Measurements from ENCODE around the gene DDX43. TPM values are rescaled to one million over a fixed set of nuclear protein-coding genes. Genes with fewer than 3 reads are reported as not detected.
"Not testable (repeated sequence)": the region's sequence is repeated elsewhere in the genome, so short reads cannot be mapped to it uniquely, and the experiment has no call there.

The DDX43 gene
- total RNA-seq, 2 donors from 2014 or later = 0.16 TPM; not detected in 1

- no peaks in the 10 kb centered on the region for H3K4me1 ChIP-seq
- peak; percentile 44 for DNase-seq
- no peaks in the 10 kb centered on the region for H3K36me3 ChIP-seq
- TF ChIP-seq, protein P1, sequence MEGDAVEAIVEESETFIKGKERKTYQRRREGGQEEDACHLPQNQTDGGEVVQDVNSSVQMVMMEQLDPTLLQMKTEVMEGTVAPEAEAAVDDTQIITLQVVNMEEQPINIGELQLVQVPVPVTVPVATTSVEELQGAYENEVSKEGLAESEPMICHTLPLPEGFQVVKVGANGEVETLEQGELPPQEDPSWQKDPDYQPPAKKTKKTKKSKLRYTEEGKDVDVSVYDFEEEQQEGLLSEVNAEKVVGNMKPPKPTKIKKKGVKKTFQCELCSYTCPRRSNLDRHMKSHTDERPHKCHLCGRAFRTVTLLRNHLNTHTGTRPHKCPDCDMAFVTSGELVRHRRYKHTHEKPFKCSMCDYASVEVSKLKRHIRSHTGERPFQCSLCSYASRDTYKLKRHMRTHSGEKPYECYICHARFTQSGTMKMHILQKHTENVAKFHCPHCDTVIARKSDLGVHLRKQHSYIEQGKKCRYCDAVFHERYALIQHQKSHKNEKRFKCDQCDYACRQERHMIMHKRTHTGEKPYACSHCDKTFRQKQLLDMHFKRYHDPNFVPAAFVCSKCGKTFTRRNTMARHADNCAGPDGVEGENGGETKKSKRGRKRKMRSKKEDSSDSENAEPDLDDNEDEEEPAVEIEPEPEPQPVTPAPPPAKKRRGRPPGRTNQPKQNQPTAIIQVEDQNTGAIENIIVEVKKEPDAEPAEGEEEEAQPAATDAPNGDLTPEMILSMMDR (IDR thresholded peaks at IDR 0.05) = no peak
- H3K4me3 ChIP-seq = peak overlapping the region; percentile 82
- H3K9me3 ChIP-seq = no peaks in the 10 kb centered on the region
- intact Hi-C loops (cut with DNase I) = no loop called here
- H3K27ac ChIP-seq = peak overlapping the region; percentile 95
- peak overlapping the region; percentile 71 to 76 for H3K9ac ChIP-seq (ENCODE audit: low read depth in 2 of 2, low read length in 2 of 2)
- no peaks in the 10 kb centered on the region for H3K27me3 ChIP-seq
These were observed 56.8 kb downstream of the DDX43 start for GRCh38 chr6:73451223-73452106.

- Histone ChIP-seq H3K4me1 (no peaks in the 10 kb centered on the region), H3K36me3 (no peaks in the 10 kb centered on the region), H3K27ac (peak within 1 kb of the TSS; percentile 95), H3K9me3 (no peaks in the 10 kb centered on the region), H3K27me3 (no peaks in the 10 kb centered on the region), H3K4me3 (peak within 1 kb of the TSS; percentile 82), H3K9ac (ENCODE audit: low read depth in 2 of 2, low read length in 2 of 2) (peak within 1 kb of the TSS; percentile 71 to 76)
- peak; percentile 85 for DNase-seq
- intact Hi-C loops (cut with DNase I) = no loop called here
- TF ChIP-seq, protein P1 (IDR thresholded peaks at IDR 0.05) = no peak
These were observed 57.5 kb downstream of the DDX43 start, which contains the start of gene CGAS for GRCh38 chr6:73452107-73452461. Gene CGAS (minus strand): TSS chr6:73452297. CDS start chr6:73452181, 116 bp downstream.

DNA sequence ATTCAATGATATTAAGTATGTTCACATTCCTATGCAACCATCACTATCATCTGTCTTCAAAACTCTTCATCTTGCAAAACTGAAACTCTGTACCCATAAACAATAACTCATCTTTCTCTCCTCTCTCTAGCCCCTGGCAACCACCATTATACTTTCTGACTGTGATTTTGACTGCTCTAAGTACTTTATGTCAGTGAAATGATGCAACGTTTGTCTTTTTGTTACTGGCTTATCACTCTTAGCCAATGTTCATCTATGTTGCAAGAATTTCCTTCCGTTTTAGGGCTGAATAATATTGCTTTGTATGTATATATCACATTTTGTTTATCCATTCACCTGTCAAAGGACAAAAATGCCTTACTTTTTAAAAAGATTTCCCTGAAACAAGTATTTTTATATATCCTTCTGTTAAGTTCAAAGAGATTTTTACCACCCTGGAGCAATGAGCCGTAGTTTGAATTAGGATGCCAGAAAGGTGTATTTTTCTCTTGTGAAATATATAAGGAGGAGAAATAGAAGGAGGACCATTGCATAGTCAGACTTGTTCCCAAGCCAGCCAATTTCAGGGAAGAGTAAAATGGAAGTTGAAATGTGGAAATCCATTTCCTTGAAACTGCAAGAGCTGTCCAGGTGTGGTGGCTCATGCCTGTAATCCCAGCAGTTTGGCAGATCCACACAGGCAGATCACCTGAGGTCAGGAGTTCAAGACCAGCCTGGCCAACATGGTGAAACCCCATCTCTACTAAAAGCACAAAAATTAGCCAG lies 61.4 kb downstream of the DDX43 start:
- H3K27me3 ChIP-seq = no peaks in the 10 kb centered on the region
- TF ChIP-seq, protein P1 (IDR thresholded peaks at IDR 0.05) = no peak
- H3K9ac ChIP-seq (ENCODE audit: low read depth in 2 of 2, low read length in 2 of 2) = no peak overlapping the region
- H3K36me3 ChIP-seq = no peaks in the 10 kb centered on the region
- intact Hi-C loops (cut with DNase I) = no loop called here
- H3K27ac ChIP-seq = no peak overlapping the region
- H3K9me3 ChIP-seq = no peaks in the 10 kb centered on the region
- H3K4me1 ChIP-seq = no peaks in the 10 kb centered on the region
- DNase-seq = no peak
- H3K4me3 ChIP-seq = no peak overlapping the region

GRCh38 chr6:73459474-73459873 lies 64.8 kb downstream of the DDX43 start:
- H3K9me3 ChIP-seq; H3K4me1 ChIP-seq; DNase-seq; H3K9ac ChIP-seq (ENCODE audit: low read depth in 2 of 2, low read length in 2 of 2); H3K27me3 ChIP-seq; intact Hi-C loops (cut with DNase I); H3K27ac ChIP-seq; H3K4me3 ChIP-seq; H3K36me3 ChIP-seq: not testable (repeated sequence)

- H3K9me3 ChIP-seq = no peaks in the 10 kb centered on the region
- peaks cover 6% of the 10 kb centered on the region for H3K4me1 ChIP-seq
- no peak for DNase-seq
- H3K27ac ChIP-seq = no peak overlapping the region
- intact Hi-C loops (cut with DNase I) = loop anchor here (5.0 kb wide), 1 partner anchor 62 kb away; the partner anchor contains the start of gene EEF1A1
- no peak overlapping the region for H3K4me3 ChIP-seq
- H3K9ac ChIP-seq (ENCODE audit: low read depth in 2 of 2, low read length in 2 of 2) = no peak overlapping the region
- TF ChIP-seq, protein P1 (IDR thresholded peaks at IDR 0.05) = no peak
- H3K36me3 ChIP-seq = no peaks in the 10 kb centered on the region
- H3K27me3 ChIP-seq = no peaks in the 10 kb centered on the region
These were observed 65.4 kb downstream of the DDX43 start for GRCh38 chr6:73460056-73460455.
